ENCODE data around the gene CRABP1.

The CRABP1 gene

DNA sequence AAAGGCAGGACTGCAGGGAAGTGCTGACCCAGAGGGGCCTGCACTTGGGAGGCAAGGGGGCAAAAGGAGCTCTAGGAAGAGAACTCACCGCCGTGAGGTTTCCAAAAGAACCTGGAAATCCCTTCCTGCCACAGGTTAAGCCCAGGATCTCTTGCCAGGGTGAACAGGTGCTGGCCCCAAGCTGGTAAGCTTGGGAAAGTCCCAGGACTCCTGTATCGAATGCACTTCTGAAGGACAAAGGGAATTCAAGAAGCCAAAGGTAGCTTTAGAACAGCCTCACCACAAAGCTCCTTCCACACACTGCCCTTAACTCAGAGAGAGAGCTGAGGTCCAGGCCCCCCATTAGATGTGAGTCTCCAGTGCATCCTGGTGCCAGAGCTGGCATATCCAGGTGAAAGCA is 28.9 kb upstream of the CRABP1 start:
- no peak overlapping the region for H3K4me3 ChIP-seq
- H3K27ac ChIP-seq, result no peak overlapping the region
- TF ChIP-seq, protein P1, sequence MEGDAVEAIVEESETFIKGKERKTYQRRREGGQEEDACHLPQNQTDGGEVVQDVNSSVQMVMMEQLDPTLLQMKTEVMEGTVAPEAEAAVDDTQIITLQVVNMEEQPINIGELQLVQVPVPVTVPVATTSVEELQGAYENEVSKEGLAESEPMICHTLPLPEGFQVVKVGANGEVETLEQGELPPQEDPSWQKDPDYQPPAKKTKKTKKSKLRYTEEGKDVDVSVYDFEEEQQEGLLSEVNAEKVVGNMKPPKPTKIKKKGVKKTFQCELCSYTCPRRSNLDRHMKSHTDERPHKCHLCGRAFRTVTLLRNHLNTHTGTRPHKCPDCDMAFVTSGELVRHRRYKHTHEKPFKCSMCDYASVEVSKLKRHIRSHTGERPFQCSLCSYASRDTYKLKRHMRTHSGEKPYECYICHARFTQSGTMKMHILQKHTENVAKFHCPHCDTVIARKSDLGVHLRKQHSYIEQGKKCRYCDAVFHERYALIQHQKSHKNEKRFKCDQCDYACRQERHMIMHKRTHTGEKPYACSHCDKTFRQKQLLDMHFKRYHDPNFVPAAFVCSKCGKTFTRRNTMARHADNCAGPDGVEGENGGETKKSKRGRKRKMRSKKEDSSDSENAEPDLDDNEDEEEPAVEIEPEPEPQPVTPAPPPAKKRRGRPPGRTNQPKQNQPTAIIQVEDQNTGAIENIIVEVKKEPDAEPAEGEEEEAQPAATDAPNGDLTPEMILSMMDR (IDR thresholded peaks at IDR 0.05), result no peak
- no peak for DNase-seq (ENCODE audit: low spot score)

DNA sequence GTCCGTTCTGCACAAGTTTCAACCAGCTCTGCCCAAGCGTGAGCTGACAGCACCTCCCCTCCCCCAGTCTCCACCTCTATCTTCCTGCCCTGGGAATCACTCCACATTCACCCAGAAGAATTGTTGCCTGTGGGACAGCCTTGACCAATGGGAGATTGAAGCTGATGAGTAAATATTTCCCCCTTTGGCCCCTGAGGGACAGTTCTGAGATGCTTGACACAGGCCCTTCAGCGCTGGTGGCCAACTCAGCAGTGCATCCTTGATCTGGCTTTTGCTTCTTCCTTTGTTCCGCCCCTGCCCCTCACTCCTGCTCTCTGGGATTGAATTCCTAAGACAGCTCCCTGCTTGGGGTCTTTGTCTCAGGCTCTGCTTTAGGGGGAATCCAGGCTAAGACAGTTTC is 27.6 kb upstream of the CRABP1 start:
- TF ChIP-seq, protein P1 (IDR thresholded peaks at IDR 0.05), result no peak

DNA sequence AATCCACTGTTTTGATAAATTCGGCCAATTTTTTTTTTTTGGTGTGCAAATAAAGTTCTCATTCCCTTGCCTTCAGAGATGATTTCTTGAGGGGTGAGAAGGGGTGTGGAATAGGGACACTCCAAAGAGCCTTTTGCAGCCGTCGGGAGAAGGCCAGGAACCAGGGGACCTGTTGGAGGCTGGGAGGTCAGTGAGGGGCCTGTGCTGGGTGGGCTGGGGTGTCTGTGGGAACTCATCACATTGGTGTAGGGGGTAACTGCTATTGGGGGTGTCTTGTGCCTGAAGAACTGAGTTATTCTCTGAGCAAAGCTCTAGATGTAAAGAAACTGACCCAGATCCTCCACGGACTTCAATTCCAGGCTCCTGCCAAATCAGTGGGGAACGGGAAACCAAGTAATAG is 27.2 kb upstream of the CRABP1 start:
- TF ChIP-seq, protein P1 (IDR thresholded peaks at IDR 0.05), result no peak
- Histone ChIP-seq H3K4me3 (no peak overlapping the region), H3K27ac (no peak overlapping the region)
- no peak for DNase-seq (ENCODE audit: low spot score)

More for the DNA sequence above, 27.6 kb upstream of the CRABP1 start:
- Histone ChIP-seq H3K4me3 (no peak overlapping the region), H3K27ac (no peak overlapping the region)
- no peak for DNase-seq (ENCODE audit: low spot score)

DNA sequence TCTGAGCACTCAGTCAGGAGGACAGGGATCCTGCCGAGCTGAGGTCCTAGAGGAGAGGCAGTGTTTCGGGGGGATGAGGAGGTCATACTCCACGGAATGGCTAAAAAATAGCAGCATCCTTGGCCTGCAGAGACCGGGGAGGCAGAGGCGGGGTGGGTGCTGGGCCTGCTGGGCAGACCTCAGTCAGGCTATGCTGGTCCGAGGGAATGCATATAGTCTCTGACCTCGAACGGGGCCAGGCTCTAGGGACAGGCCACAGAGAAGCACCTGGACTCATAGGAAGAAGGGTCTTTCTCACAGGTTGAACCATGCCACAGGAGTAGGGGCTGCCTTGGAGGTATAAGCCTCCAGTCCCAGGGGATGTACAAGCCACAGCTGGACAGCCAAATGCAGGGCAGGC is 26.8 kb upstream of the CRABP1 start:
- TF ChIP-seq, protein P1 (IDR thresholded peaks at IDR 0.05), result no peak
- Histone ChIP-seq H3K27ac (no peak overlapping the region), H3K4me3 (no peak overlapping the region)

DNA sequence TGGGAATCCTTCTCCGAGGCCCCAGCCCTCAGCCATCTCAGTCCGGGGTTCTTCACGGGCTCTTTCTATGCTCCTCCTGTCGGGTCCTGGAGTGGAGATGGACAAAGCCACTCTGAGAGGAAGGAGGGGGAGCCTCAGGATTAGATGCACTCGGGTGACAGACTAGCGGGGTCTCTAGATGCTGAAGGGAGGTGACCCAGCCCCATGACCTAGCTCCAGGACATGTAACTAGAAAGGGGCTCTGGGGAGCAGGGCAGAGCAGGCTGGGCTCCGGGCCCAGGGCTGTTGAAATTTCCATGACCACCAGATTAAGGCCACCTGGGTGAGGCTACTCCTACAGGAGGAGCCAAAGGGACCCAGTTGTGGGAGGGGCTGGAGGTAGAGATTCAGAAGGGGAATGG is 26.0 kb upstream of the CRABP1 start:
- Histone ChIP-seq H3K4me3 (no peak overlapping the region), H3K27ac (no peak overlapping the region)
- TF ChIP-seq, protein P1 (IDR thresholded peaks at IDR 0.05), result no peak
- DNase-seq (ENCODE audit: low spot score), result no peak

More for the DNA sequence above, 26.8 kb upstream of the CRABP1 start:
- no peak for DNase-seq (ENCODE audit: low spot score)

DNA sequence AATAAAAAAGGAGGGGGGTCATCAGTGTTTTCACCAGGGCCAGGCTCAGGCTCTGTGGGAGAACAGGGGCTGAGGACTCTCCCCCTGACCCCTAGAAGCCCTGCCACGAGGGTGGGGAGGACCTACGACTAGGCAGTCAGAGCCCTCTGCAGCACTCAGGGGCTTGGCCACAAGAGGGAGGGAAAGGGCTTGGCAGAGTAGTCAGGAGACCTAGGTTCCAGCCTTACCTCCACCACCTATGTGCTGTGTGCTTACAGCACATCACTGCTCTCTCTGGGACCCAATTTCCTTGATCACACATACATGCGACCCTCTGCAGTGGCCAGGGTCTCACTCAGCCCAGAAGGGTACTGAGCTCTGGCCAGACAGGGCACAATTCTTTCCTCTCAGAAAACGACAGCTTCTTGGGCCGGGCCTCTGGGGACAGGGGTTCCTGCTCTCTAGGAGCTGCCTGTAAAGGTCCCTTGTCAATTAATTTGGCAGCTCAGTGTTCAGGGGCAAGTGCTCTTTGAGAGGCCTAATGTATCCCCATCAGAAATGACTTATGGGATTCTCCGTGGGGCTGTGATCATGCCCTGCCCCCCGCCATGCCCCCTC is 24.4 kb upstream of the CRABP1 start:
- DNase-seq (ENCODE audit: low spot score), result no peak
- no peak overlapping the region for H3K27ac ChIP-seq
- TF ChIP-seq, protein P1 (IDR thresholded peaks at IDR 0.05), result no peak
- no peak overlapping the region for H3K4me3 ChIP-seq

DNA sequence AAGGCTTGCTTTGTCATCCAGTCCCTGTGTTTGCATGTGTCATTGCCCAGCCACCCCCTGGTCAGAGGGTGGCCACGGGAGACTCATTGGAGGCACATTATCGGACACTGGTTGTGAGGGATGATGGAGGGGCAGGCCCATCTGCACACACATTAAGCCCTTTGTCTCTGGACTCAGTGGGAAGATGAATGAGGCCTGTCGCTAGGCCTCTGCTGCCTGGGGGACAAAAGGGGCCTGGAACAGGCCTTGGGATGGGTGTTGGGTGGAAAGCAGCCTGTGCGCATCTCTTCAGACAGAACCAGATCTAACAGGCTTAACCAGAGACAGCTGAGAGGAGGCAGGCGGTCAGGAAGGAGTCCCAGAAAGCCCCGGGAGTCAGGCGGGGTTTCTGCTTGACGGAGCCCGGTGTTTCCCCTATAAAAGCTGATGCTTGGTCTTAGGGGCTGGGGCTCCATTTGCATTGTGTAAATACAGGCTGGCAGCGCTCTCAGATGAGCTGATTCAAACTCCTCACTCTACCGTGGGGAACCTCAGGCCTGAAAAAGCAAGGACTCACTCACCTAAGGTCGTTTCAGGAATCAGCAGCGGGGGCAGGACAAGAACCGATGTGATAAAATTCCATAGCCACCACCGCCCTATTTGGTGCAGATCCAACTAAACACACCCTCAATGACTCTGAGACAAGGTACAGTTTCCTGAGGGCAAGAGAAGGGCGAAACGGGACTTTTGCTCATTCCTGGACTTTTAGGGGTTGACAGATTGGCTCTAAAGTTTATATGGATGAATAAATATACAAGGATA is 23.7 kb upstream of the CRABP1 start:
- TF ChIP-seq, protein P1 (IDR thresholded peaks at IDR 0.05), result no peak
- no peak overlapping the region for H3K4me3 ChIP-seq
- DNase-seq (ENCODE audit: low spot score), result no peak
- H3K27ac ChIP-seq, result no peak overlapping the region

Data from coronary artery (tissue), 2 donors.